Right atrium auricular region (tissue), 2 donors: Measurements from ENCODE around the gene CTTNBP2NL. TPM values are rescaled to one million over a fixed set of nuclear protein-coding genes. Genes with fewer than 3 reads are reported as not detected.
"Not testable (repeated sequence)": the region's sequence is repeated elsewhere in the genome, so short reads cannot be mapped to it uniquely, and the experiment has no call there.

Experiments used
- DNase-seq: peaks from one replicate; pipeline ENCODE4 v3.0.0-alpha.2; 2019; ENCODE audit warnings: low spot score
- H3K27ac ChIP-seq, 2 donors: fragments of 200-600 bp; sonication (generic); 1 replicate in 1 of 2; 2 replicates in 1 of 2; pipeline ENCODE4 v1.5.1; 2016 to 2019
- H3K27me3 ChIP-seq, 2 donors: fragments of 200-600 bp; sonication (generic); one replicate each; pipeline versions ENCODE4 v1.5.1 to v1.6.0; 2017 to 2019
- H3K36me3 ChIP-seq: fragments of 200-600 bp; sonication (generic); one replicate; pipeline ENCODE4 v1.5.1; 2016
- H3K4me1 ChIP-seq, 2 donors: fragments of 200-600 bp; sonication (generic); one replicate each; pipeline versions ENCODE4 v1.5.1 to v1.6.0; 2017 to 2019
- H3K4me3 ChIP-seq, 2 donors: fragments of 200-600 bp; sonication (generic); 1 replicate in 1 of 2; 2 replicates in 1 of 2; pipeline ENCODE4 v1.5.1; 2017 to 2019; ENCODE audit warnings: mild to moderate bottlenecking in 1 of 2, moderate library complexity in 1 of 2
- H3K9me3 ChIP-seq, 2 donors: fragments of 200-600 bp; sonication (generic); one replicate each; pipeline ENCODE4 v1.5.1; 2019
- total RNA-seq, 2 donors: library from RNA; depleted of rRNA; stranded (reverse); fragments of >200 nt; gene quantifications; one replicate each; pipeline ENCODE4 v1.1.0, GENCODE V29; 2016
- TF ChIP-seq, protein P1 (sequence below), 2 donors: fragments of 200-600 bp; sonication (generic); IDR thresholded peaks; one replicate each; pipeline ENCODE4 v1.5.1; 2019; ENCODE audit warnings: antibody characterized with exemption in 2 of 2

CTTNBP2NL gene
- total RNA-seq, 2 donors from 2014 or later, result 10.2 to 13.4 TPM

DNA sequence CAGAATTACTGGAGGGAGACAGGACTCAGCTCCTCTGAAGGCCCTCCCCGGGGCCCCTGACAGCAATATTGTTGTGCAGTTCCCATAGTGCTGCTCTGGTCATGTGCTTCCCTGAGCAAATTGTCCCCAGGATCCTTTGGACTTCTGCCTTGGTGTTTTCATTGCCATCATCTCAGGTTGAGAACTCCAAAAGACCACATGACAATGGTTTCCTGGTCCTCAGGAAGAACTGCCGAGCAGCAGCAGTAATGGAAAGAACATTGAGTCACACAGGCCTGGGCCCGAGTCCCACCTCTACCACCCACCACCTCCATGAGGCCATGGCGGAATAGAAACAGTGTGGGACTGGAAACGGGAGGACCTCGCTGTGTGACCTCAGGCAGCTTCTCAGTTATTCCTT is 6.3 kb upstream of the CTTNBP2NL start:
- H3K27me3 ChIP-seq, result no peaks in the 10 kb centered on the region
- peaks cover 0 to 19% of the 10 kb centered on the region in 2 donors for H3K4me1 ChIP-seq
- no peaks in the 10 kb centered on the region for H3K36me3 ChIP-seq
- H3K9me3 ChIP-seq, result no peaks in the 10 kb centered on the region
- no peak overlapping the region for H3K4me3 ChIP-seq
- peak overlapping the region; percentile 70 to 77 for H3K27ac ChIP-seq
- no peak for DNase-seq
- TF ChIP-seq, protein P1, sequence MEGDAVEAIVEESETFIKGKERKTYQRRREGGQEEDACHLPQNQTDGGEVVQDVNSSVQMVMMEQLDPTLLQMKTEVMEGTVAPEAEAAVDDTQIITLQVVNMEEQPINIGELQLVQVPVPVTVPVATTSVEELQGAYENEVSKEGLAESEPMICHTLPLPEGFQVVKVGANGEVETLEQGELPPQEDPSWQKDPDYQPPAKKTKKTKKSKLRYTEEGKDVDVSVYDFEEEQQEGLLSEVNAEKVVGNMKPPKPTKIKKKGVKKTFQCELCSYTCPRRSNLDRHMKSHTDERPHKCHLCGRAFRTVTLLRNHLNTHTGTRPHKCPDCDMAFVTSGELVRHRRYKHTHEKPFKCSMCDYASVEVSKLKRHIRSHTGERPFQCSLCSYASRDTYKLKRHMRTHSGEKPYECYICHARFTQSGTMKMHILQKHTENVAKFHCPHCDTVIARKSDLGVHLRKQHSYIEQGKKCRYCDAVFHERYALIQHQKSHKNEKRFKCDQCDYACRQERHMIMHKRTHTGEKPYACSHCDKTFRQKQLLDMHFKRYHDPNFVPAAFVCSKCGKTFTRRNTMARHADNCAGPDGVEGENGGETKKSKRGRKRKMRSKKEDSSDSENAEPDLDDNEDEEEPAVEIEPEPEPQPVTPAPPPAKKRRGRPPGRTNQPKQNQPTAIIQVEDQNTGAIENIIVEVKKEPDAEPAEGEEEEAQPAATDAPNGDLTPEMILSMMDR (IDR thresholded peaks at IDR 0.05), result no peak

DNA sequence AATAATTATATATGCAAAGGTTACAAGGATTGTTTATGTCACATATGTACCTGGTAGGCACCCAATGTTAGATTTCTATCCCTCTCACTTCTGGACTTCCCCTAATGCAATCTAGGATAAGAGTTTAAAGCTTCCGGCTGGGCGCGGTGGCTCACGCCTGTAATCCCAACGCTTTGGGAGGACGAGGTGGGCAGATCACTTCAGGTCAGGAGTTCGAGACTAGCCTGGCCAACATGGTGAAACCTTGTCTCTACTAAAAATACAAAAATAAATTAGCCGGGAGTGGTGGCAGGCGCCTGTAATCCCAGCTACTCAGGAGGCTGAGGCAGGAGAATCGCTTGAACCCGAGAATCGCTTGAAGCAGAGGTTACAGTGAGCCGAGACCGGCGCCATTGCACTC is 5.7 kb upstream of the CTTNBP2NL start:
- not testable (repeated sequence) for H3K36me3 ChIP-seq, DNase-seq, H3K27me3 ChIP-seq, H3K9me3 ChIP-seq
- peak overlapping the region in 1 of 2 donors; percentile 46 for H3K4me3 ChIP-seq
- peak overlapping the region; percentile 70 to 77 for H3K27ac ChIP-seq
- peaks cover 0 to 26% of the 10 kb centered on the region in 2 donors for H3K4me1 ChIP-seq

DNA sequence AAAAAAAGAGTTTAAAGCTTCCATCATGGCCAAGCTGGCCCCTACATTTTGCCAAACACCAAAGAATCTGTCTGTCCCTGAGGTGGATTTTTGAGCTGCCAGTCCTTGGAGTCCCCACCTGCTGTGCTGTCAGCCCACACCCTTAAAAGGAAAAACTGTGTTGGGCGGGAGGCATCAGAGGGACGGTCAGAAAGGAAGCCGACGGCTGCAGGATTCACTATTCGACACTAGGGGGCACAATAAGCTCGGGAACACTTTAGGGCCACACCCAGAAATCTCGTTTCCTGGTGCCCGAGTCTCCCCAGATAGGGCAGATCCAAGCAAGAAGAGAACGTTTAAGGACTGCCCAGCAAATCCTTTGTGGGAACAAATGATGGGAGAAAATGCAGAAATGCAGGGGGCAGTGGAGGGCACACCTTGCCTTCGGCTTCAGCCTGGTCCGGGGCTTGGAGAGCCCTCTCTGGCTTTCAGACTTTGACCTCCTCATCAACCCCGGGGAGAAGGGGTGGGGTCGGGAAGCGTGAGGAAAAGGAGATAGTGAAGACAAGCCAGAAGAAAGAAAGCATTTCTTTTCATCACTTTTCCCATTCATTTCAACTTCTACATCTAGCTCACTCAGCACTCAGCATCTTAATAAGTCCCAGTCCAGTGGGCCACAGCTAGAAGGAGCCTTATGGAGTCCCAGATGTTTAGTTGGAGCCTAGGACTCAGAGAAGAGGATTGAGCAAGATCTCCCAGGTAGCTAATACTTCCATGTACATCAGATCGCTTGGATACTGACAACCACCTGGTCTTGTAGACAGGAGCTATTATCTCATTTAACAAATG is 5.0 kb upstream of the CTTNBP2NL start:
- peaks cover 0 to 29% of the 10 kb centered on the region in 2 donors for H3K4me1 ChIP-seq
- no peaks in the 10 kb centered on the region for H3K27me3 ChIP-seq
- H3K4me3 ChIP-seq, result peak overlapping the region; percentile 35 to 46
- no peaks in the 10 kb centered on the region for H3K9me3 ChIP-seq
- DNase-seq, result peak; percentile 96
- no peaks in the 10 kb centered on the region for H3K36me3 ChIP-seq
- peak overlapping the region; percentile 77 to 90 for H3K27ac ChIP-seq
- TF ChIP-seq, protein P1 (IDR thresholded peaks at IDR 0.05), result peak; percentile 91 to 93

DNA sequence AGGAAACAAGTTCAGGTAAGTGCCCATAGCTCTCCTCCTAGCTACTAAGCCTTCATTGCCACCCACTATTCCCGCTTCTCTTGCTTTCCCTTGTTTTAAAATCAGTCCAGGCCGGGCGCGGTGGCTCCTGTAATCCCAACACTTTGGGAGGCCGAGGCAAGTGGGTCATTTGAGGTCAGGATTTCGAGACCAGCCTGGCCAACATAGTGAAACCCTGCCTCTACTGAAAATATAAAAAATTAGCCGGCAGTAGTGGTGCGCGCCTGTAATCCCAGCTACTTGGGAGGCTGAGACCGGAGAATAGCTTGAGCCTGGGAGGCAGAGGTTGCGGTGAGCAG is 4.4 kb upstream of the CTTNBP2NL start:
- Histone ChIP-seq H3K9me3 (no peaks in the 10 kb centered on the region), H3K27ac (peak overlapping the region; percentile 77 to 90), H3K36me3 (no peaks in the 10 kb centered on the region), H3K4me3 (peak overlapping the region; percentile 35 to 46), H3K27me3 (no peaks in the 10 kb centered on the region), H3K4me1 (peaks cover 0 to 29% of the 10 kb centered on the region in 2 donors)
- TF ChIP-seq, protein P1 (IDR thresholded peaks at IDR 0.05), result no peak
- no peak for DNase-seq

DNA sequence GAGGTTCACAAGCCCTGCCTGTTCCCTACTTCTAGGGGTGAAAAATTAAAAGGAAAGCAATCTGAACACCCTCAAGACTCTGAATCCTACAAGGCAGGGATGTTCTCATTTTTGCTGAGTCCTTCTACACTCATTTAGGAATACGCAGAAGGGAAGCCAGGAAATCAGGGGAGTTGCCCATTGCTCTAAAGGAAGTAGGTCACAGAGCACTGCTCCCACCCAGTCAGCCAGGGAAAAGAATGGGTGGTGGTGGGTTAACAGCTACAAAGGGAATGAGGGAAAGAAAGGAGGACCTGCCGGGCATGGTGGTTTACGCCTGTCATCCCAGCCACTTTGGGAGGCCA is 2.4 kb upstream of the CTTNBP2NL start:
- Histone ChIP-seq H3K27ac (peak overlapping the region; percentile 87 to 96), H3K36me3 (no peaks in the 10 kb centered on the region), H3K9me3 (no peaks in the 10 kb centered on the region), H3K27me3 (no peaks in the 10 kb centered on the region), H3K4me1 (peaks cover 0 to 41% of the 10 kb centered on the region in 2 donors), H3K4me3 (no peak overlapping the region)
- DNase-seq, result peak; percentile 74
- TF ChIP-seq, protein P1 (IDR thresholded peaks at IDR 0.05), result no peak

DNA sequence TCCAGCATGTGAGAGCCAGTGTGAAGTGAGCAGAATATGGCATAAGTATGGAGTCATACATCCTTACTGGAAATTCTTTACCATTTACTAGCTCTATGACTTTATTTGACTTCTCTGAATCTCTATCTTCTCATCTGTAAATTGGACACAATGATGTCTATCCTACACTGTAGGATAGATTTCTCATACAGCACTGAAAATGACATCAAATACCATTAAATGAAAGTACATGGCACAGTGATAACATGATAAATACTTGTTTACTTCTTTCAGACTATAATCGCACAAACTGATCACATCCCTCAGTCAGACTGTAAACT is 1.3 kb upstream of the CTTNBP2NL start:
- Histone ChIP-seq H3K9me3 (no peaks in the 10 kb centered on the region), H3K4me3 (peak overlapping the region in 1 of 2 donors; percentile 23), H3K36me3 (no peaks in the 10 kb centered on the region), H3K27me3 (no peaks in the 10 kb centered on the region), H3K4me1 (peaks cover 0 to 41% of the 10 kb centered on the region in 2 donors), H3K27ac (peak overlapping the region; percentile 87 to 96)
- DNase-seq, result no peak
- TF ChIP-seq, protein P1 (IDR thresholded peaks at IDR 0.05), result no peak
